ENCODE data around the gene PASK.

DNA sequence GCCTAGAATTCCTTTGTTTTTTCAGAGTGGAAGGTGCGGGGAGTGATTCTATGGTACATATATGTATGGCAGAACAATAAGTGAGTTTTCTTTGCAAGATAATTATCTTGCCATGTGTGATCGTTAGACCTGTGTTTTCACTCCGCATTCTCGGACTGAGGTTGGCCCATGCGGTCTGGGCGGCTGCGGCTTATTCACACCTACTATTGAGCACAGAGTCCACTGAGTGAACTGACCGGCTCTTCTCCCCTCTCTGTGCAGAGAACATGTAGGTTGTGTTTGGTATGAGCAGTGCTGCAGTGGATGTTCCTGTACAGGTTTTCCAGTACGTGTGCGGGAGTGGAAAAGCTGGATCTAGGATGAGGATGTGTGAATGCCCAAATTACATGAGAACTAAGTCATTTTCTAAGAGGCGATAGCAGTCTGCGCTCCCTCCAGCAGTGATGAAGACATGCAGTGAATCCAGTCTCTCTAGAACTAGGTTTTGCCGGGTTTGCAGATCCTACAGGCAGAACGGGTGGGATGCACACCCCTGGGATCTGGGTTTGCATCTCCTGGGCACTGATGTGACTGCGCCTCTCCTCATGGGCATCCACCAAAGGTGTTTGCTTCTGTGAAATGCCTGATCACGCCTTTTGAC lies 74.3 kb downstream of the PASK start:
- TF ChIP-seq EZH2 (IDR thresholded peaks at IDR 0.05; ENCODE audit: insufficient read depth, poor library complexity, severe bottlenecking) (no peak), EZH2phosphoT487 (IDR thresholded peaks at IDR 0.05; ENCODE audit: insufficient read depth, low read depth) (no peak)
